Neural cell (in vitro differentiated cells): ENCODE results near the gene POU3F1. TPM values are rescaled to one million over a fixed set of nuclear protein-coding genes. Genes with fewer than 3 reads are reported as not detected.

Experiments used
- H2AFZ ChIP-seq: fragments of 200-600, 300-800 bp; sonication (generic), shearing (Covaris generic); 2 replicates; pipeline ENCODE4 v1.6.0; 2014; ENCODE audit warnings: low read depth, mild to moderate bottlenecking, antibody characterized with exemption, low read length, moderate library complexity
- H3F3A ChIP-seq: fragments of 200-600 bp; shearing (Covaris generic); 2 replicates; pipeline ENCODE4 v1.6.1; 2016; ENCODE audit warnings: mild to moderate bottlenecking, moderate library complexity, mixed read lengths, antibody characterized with exemption, low read length; ENCODE audit not compliant: insufficient read depth, poor library complexity, severe bottlenecking
- H3K27ac ChIP-seq: fragments of 200-600, 300-800 bp; sonication (generic), shearing (Covaris generic); 2 replicates; pipeline ENCODE4 v1.5.1; 2014; ENCODE audit warnings: mild to moderate bottlenecking, low read length, moderate library complexity
- H3K27me3 ChIP-seq: fragments of 300-800, 200-600 bp; sonication (generic), shearing (Covaris generic); 2 replicates; pipeline ENCODE4 v1.6.0; 2014; ENCODE audit warnings: mild to moderate bottlenecking, low read depth, low read length, moderate library complexity; ENCODE audit not compliant: insufficient read depth
- H3K36me3 ChIP-seq: fragments of 300-800, 200-600 bp; sonication (generic), shearing (Covaris generic); 2 replicates; pipeline ENCODE4 v1.5.1; 2014; ENCODE audit warnings: mild to moderate bottlenecking, antibody characterized with exemption, low read length, moderate library complexity; ENCODE audit not compliant: insufficient read depth
- H3K4me2 ChIP-seq: fragments of 300-800, 200-600 bp; sonication (generic), shearing (Covaris generic); 2 replicates; pipeline ENCODE4 v1.6.0; 2014; ENCODE audit warnings: mild to moderate bottlenecking, low read length
- H3K4me3 ChIP-seq: fragments of 300-800, 200-600 bp; sonication (generic), shearing (Covaris generic); 2 replicates; pipeline ENCODE4 v1.5.1; 2014; ENCODE audit warnings: mild to moderate bottlenecking, low read length, moderate library complexity
- H3K79me2 ChIP-seq: fragments of 200-600 bp; shearing (Covaris generic); replicated peaks from 2 replicates; pipeline ENCODE4 v1.6.0; 2014; ENCODE audit warnings: mild to moderate bottlenecking, low read length, moderate library complexity; ENCODE audit not compliant: insufficient read depth
- H3K9ac ChIP-seq: fragments of 300-800, 200-600 bp; sonication (generic), shearing (Covaris generic); 2 replicates; pipeline ENCODE4 v1.6.1; 2016; ENCODE audit warnings: mild to moderate bottlenecking, low read length, mixed read lengths
- H3K9me2 ChIP-seq: fragments of 200-600 bp; shearing (Covaris generic); 2 replicates; pipeline ENCODE4 v1.6.1; 2016; ENCODE audit warnings: mild to moderate bottlenecking, low read length, mixed read lengths; ENCODE audit not compliant: insufficient read depth
- H3K9me3 ChIP-seq: fragments of 200-600, 300-800 bp; sonication (generic), shearing (Covaris generic); 2 replicates; pipeline ENCODE4 v1.6.1; 2016; ENCODE audit warnings: mild to moderate bottlenecking, mixed run types, low read length, moderate library complexity, mixed read lengths
- H4K20me1 ChIP-seq: fragments of 200-600 bp; shearing (Covaris generic); 2 replicates; pipeline ENCODE4 v1.6.1; 2016; ENCODE audit warnings: mild to moderate bottlenecking, mixed run types; ENCODE audit not compliant: insufficient read depth
- CTCF ChIP-seq: fragments of 450-650 bp; IDR thresholded peaks from 2 replicates; pipeline ENCODE4 v1.5.1; 2014; ENCODE audit warnings: antibody characterized with exemption, mild to moderate bottlenecking, moderate library complexity; ENCODE audit not compliant: poor library complexity, severe bottlenecking
- EP300 ChIP-seq: fragments of 450-650 bp; conservative IDR thresholded peaks from 2 replicates; pipeline ENCODE4 v1.6.1; 2014; ENCODE audit warnings: antibody characterized with exemption, mild to moderate bottlenecking, moderate library complexity; ENCODE audit not compliant: poor library complexity, severe bottlenecking
- EZH2 ChIP-seq: fragments of 200-600, 300-800 bp; shearing (Covaris generic), sonication (generic); IDR thresholded peaks from 2 replicates; pipeline ENCODE4 v1.6.1; 2014; ENCODE audit warnings: antibody characterized with exemption, low read length, borderline replicate concordance, mild to moderate bottlenecking; ENCODE audit not compliant: insufficient read depth, poor library complexity, severe bottlenecking
- MXI1 ChIP-seq: fragments of 450-650 bp; conservative IDR thresholded peaks from 2 replicates; pipeline ENCODE4 v1.6.1; 2014; ENCODE audit warnings: antibody characterized with exemption, mild to moderate bottlenecking; ENCODE audit not compliant: poor library complexity, severe bottlenecking
- POLR2AphosphoS5 ChIP-seq: IDR thresholded peaks from 2 replicates; pipeline ENCODE4 v1.6.1; 2012
- RAD21 ChIP-seq: fragments of 450-650 bp; conservative IDR thresholded peaks from 2 replicates; pipeline ENCODE4 v1.6.1; 2014; ENCODE audit warnings: antibody characterized with exemption, mild to moderate bottlenecking, moderate library complexity
- REST ChIP-seq: IDR thresholded peaks from 2 replicates; pipeline ENCODE4 v1.6.1; 2012; ENCODE audit warnings: borderline replicate concordance
- SMC3 ChIP-seq: fragments of 450-650 bp; conservative IDR thresholded peaks from 2 replicates; pipeline ENCODE4 v1.6.1; 2014; ENCODE audit warnings: antibody characterized with exemption, mild to moderate bottlenecking, moderate library complexity; ENCODE audit not compliant: poor library complexity
- TAF1 ChIP-seq: IDR thresholded peaks from 2 replicates; pipeline ENCODE4 v1.6.1; 2012; ENCODE audit warnings: low read depth
- polyA plus RNA-seq: library from polyadenylated mRNA; depleted of rRNA; stranded (reverse); fragments of >200 nt; gene quantifications from 2 replicates; pipeline ENCODE4 v1.2.3, GENCODE V29; 2014

POU3F1 gene
- polyA plus RNA-seq, 1 donor from 2014 or later: 3.1 TPM

GRCh38 chr1:38025233-38025632, 21.4 kb downstream of the POU3F1 start:
- TF ChIP-seq EP300: no peak
- TF ChIP-seq REST: no peak
- no peak for TF ChIP-seq TAF1
- no peak for TF ChIP-seq RAD21
- TF ChIP-seq CTCF: no peak
- no peak for TF ChIP-seq EZH2
- TF ChIP-seq MXI1: no peak
- TF ChIP-seq POLR2AphosphoS5: no peak
- no peak for TF ChIP-seq SMC3
- Histone ChIP-seq H3K27me3 (no peaks in the 10 kb centered on the region), H3F3A (no peaks in the 10 kb centered on the region), H3K9me3 (no peaks in the 10 kb centered on the region), H3K9me2 (no peaks in the 10 kb centered on the region), H3K36me3 (peaks cover 9% of the 10 kb centered on the region), H3K4me2 (no peak overlapping the region), H2AFZ (no peak overlapping the region), H3K9ac (no peak overlapping the region), H3K27ac (no peak overlapping the region), H4K20me1 (no peaks in the 10 kb centered on the region), H3K79me2 (no peaks in the 10 kb centered on the region), H3K4me3 (no peak overlapping the region)

- H3K4me3 ChIP-seq: no peak overlapping the region
- H2AFZ ChIP-seq: no peak overlapping the region
- no peaks in the 10 kb centered on the region for H3F3A ChIP-seq
- no peak overlapping the region for H3K4me2 ChIP-seq
- H3K27me3 ChIP-seq: no peaks in the 10 kb centered on the region
- H3K79me2 ChIP-seq: no peaks in the 10 kb centered on the region
- H3K9ac ChIP-seq: no peak overlapping the region
- H3K9me2 ChIP-seq: no peaks in the 10 kb centered on the region
- H3K9me3 ChIP-seq: no peaks in the 10 kb centered on the region
- no peak overlapping the region for H3K27ac ChIP-seq
- TF ChIP-seq POLR2AphosphoS5: no peak
- TF ChIP-seq TAF1: no peak
- no peak for TF ChIP-seq REST
- no peaks in the 10 kb centered on the region for H4K20me1 ChIP-seq
- peaks cover 9% of the 10 kb centered on the region for H3K36me3 ChIP-seq
Observed at GRCh38 chr1:38022810-38023209, 23.8 kb downstream of the POU3F1 start.
